ENCODE results near the gene MYMX.

GRCh38 chr6:44211284-44211683 lies 5.4 kb upstream of the MYMX start:
- no peak for TF ChIP-seq POLR2A (IDR thresholded peaks at IDR 0.05; ENCODE audit: low read depth, low read length)
- TF ChIP-seq TAF1 (IDR thresholded peaks at IDR 0.05; ENCODE audit: borderline replicate concordance, low read depth, low read length) = no peak
- TF ChIP-seq POLR2AphosphoS5 (IDR thresholded peaks at IDR 0.05; ENCODE audit: low read depth, low read length) = no peak

All from GM12892 (cell line).